HPDE6-E6E7 (cell line): ENCODE data around the gene SLC16A4.

Experiments
- DNase-seq: peaks from one replicate; pipeline ENCODE4 v3.0.0; 2011; ENCODE audit warnings: missing footprints; ENCODE audit errors: extremely low spot score

Gene SLC16A4

GRCh38 chr1:110328274-110328673 lies 62.6 kb downstream of the SLC16A4 start:
- DNase-seq, result no peak

DNA sequence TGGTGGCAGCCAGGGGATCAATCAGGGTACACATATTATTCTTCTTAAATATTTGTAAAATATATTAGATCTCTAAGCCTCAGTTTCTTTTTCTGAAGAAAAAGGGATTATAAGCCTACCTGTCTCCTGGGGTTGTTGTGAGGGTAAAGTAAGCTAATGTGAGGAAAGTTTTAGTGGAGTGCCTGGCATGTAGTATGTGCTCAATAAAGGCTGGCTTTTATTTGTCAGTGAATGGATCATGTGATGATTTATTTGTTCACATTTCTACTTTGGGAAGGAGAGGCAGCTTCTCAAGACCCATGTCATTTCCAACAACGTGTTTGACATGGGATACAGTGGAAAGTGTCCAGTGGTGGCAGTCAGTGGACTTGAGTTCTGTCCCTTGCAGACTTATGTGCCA lies 64.0 kb downstream of the SLC16A4 start:
- no peak for DNase-seq

DNA sequence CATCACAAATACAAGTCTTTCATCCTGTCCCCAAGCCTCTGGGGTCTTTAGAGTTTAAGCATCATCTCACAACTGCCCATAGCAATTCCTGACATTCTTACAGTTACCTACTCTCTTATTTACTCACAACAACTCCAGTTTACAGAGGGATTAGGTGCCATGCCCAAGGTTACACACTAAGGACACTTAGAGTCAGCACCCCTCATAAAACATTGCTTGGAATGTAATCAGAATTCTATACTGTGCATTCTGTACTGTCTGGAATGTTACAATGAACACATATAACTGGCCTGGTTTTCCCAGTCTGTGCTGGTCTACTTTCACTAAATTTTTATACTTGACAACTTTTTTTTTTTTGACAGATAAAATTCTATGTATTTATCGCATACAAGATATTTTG lies 66.2 kb downstream of the SLC16A4 start:
- DNase-seq, result no peak

GRCh38 chr1:110321846-110322245 lies 69.0 kb downstream of the SLC16A4 start:
- no peak for DNase-seq

DNA sequence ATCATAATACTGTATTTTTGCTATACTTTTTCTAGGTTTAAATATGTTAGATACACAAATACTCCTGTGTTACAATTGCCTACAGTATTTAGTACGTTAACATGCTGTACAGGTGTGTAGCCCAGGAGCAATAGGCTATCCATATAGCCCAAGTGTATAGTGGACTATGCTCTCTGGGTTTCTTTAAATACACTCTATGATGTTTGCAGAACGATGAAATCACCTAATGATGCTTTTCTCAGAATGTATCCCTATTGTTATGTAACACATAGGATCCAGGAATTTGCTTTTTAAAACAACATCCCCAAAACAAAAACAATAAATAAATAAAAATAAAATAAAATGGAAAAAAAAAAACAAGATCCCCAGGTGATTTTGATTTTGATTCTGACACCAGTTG lies 69.8 kb downstream of the SLC16A4 start:
- no peak for DNase-seq

- DNase-seq, result no peak
These were observed 70.7 kb downstream of the SLC16A4 start for GRCh38 chr1:110320168-110320518.

- no peak for DNase-seq
These were observed 71.3 kb downstream of the SLC16A4 start for GRCh38 chr1:110319332-110320167.

DNA sequence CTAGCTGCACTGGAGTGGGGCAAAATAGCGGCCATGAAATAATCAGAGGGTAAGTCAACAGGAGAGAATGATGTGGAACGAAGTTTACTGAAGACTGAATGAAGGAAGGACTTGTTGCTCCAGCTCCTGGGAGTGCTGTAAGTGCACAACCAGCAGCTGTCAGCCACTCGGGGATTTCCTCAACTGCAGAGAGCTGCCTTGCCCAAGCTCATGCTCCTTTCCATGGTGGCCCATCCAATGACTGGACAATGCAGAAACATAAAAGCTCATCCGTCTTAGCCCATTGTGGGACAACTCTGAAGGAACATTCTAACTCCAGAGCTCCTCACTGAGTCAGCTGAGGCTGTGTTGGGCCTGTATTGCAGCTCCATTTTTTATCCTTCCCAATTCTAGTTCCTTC lies 72.8 kb downstream of the SLC16A4 start:
- DNase-seq, result no peak

- DNase-seq, result no peak
These were observed 74.1 kb downstream of the SLC16A4 start for GRCh38 chr1:110316735-110317134.
